Measurements from ENCODE around the gene RBBP9.
A peak's percentile ranks its signal among the peaks of the same experiment; 100 is the strongest.
"Not testable (repeated sequence)": the region's sequence is repeated elsewhere in the genome, so short reads cannot be mapped to it uniquely, and the experiment has no call there.

RBBP9 gene

DNA sequence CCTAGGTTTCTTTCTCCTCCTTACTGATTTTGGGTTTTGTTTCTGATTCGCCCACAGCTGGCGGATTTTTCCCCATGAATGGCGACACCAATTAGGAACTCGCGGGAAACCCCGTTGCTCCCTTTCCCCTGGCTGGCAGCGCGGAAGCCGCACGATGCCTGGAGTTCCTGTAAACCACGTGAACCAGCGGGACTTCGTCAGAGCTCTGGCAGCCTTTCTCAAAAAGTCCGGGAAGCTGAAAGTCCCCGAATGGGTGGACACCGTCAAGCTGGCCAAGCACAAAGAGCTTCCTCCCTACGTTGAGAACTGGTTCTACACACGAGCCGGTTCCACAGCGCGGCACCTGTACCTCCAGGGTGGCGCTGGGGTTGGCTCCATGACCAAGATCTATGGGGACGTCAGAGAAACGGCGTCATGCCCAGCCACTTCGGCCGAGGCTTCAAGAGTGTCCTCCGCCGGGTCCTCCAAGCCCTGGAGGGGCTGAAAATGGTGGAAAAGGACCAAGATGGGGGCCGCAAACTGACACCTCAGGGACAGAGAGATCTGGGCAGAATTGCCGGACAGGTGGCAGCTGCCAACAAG lies 7.5 kb upstream of the RBBP9 start:
- no peak for DNase-seq

DNA sequence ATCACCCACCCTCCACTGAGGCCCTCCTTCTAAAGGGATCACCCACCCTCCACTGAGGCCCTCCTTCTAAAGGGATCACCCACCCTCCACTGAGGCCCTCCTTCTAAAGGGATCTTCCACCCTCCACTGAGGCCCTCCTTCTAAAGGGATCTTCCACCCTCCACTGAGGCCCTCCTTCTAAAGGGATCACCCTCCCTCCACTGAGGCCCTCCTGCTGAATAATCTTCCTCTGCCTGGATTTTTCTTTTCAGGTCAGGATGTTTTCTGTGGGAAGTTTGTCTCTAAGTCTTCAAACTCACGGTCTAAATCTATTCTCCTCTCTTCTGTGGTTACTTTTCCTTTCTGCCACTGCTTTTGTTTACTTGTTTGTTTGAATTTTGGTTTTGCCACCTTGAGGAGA lies 4.6 kb upstream of the RBBP9 start:
- DNase-seq: not testable (repeated sequence)

DNA sequence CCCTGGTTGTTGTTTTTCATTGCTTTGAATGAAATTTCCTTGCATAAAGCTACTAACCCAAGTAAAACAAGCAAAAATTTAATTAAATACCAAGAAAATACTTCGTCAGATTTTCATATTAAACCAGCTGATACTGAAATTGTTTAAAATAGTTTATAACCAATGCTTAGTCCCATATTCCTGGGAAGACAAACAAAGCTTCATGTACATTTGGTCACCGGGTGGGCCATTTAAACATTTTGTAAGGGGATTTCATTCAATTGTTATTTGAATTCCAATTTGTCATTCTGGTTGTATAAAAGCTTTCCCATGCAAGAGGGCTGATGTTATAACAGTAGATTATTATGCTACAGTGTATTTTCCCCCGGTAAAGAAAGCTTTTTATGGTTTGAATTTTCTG lies 578 bp upstream of the RBBP9 start:
- DNase-seq: no peak

DNA sequence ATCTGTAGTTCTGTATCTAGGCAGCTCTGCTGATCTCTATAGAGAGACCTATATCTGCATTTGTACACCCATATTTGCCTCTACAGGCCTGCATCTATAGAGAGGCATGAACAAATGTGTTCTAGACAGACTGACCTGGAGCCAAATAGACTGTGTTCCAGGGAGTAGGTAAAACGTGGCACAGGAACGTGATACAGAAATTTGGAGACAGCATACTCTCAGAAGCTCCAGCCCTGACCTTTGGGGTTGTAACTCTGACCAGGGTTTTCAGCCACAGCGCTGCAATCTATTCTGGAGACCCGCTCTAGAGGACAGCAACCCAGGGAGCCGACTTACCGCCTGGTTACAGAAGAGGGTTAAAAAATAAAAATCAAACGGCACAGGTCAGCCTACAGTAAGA lies 983 bp downstream of the RBBP9 start:
- no peak for DNase-seq

DNA sequence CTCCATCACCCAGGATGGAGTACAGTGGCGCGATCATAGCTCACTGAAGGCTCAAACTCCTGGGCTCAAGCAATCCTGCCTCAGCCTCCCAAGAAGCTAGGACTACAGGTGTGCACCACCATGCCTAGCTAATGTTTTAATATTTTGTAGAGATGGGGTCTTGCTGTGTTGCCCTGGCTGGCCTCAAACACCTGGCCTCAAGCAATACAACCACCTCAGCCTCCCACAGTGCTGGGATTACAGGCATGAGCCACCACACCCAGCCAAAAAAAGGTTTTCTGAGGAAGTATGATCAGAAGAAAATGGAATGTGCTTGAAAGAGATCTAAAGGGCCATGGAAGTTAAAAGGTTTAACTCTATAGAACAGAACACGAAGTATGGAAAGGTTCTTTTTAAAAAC lies 8.7 kb downstream of the RBBP9 start:
- DNase-seq: no peak

DNA sequence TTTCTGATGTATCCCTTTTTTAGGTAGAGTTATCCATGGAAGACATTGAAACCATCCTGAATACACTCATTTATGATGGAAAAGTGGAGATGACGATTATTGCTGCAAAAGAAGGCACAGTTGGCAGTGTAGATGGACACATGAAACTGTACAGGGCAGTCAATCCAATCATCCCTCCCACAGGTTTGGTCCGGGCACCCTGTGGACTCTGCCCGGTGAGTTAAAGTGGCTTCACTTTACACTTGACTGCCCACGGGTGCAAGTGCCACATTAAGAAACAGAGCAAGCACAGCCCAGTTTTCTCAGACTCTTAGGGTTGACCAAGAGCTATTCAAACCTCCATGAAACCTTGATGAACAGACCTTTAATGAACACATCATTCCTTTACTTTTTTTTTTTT lies 15.4 kb downstream of the RBBP9 start:
- DNase-seq: no peak

DNA sequence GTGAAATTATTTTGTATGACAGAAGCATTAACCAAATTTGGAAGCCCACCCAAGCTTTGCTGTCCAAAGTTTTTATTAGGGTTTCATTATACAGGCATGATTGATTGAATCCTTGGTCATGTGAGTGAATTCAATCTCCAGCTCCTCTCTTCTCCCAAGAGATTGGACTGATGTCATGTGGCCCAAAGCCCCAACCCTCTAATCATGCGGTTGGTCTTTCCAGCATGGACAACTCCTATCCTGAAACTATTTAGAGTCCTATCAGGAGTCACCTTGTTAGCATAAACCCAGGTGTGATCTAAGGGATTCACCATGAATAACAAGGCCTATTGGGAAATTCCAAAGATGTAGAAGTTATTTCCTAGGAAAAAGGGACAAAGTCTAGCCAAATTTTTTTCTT lies 19.2 kb downstream of the RBBP9 start:
- no peak for DNase-seq

DNA sequence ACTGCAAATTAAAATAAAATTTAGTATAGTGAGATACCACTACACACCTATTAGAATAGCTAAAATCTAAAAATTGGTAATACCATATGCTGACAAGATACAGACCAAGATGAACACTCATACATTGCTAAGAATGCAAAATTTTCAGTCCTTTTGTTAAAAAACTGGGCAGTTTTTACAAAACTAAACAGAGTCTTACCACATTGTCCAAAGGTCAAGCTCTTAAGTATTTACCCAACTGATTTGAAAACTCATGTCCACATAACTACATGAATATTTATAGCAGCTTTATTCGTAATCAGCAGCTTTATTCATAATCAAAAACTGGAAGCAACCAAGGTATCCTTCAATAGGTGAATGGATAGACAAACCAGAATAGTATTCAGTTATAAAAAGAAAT lies 19.8 kb downstream of the RBBP9 start:
- no peak for DNase-seq

DNA sequence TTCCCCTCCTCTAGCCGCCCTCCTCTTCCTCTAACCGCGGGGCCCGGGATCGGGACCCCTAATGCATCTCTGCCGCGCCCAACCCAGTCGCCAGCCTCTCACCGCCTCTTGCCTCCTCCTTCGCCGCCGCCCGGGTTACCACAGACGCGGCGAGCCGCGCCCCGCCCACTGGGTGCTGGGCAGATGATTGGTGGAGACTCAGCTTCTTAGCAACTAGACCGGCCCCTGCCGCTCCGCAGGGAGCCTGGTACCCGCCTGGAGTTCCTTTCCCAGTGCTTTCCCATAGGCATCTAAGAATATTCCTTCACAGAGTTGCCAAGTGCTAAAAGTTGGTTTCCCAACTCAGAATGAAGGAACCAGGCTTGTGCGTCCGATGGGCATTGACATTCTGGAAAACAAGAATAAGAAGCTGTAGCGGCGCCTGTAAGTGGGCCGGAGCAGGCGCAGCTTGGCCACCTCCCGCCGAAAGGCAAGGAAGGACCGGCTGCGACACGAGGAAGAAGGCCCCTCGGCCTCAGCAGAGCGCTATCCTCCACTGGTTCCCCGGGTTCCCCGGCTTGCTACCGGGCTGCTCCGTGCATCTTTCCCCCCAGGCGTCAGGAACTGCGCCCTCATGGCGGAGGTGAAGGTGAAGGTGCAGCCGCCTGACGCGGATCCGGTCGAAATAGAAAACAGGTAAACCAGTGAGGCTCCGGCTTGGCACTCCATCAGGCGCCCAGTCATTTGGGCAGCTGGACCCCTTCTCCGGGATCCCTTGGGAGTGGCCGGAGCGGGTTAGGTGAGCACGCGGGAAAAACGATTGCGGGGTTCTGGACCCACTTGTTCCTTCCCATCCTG lies 29.9 kb downstream of the RBBP9 start, which contains the start of the genes DZANK1 and POLR3F:
TSS of gene DZANK1 (minus strand) at position 137 of the 837 bp plus-strand sequence. CDS start 1,672 bp downstream, outside the sequence.
TSS of gene POLR3F (plus strand) at position 497 of the 837 bp plus-strand sequence. CDS start at position 614, 117 bp downstream.
- peak; percentile 82 to 98 (median 91) for DNase-seq

DNA sequence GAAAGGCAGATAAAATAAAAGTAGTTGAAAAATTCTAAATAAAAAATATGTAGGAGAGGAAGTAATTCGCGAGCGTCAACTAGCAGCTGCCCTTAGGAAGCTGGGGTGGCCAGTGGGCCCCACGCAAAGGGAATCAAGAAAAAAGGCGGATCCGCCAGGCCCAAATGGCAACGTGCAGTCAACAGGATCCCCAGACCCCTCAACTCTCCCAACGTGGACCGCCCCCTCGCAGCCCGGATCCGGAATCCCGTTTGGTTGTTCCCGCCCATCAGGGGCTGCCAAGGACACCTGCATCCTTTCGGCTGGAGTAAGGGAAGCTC lies 30.5 kb downstream of the RBBP9 start:
- no peak for DNase-seq

DNA sequence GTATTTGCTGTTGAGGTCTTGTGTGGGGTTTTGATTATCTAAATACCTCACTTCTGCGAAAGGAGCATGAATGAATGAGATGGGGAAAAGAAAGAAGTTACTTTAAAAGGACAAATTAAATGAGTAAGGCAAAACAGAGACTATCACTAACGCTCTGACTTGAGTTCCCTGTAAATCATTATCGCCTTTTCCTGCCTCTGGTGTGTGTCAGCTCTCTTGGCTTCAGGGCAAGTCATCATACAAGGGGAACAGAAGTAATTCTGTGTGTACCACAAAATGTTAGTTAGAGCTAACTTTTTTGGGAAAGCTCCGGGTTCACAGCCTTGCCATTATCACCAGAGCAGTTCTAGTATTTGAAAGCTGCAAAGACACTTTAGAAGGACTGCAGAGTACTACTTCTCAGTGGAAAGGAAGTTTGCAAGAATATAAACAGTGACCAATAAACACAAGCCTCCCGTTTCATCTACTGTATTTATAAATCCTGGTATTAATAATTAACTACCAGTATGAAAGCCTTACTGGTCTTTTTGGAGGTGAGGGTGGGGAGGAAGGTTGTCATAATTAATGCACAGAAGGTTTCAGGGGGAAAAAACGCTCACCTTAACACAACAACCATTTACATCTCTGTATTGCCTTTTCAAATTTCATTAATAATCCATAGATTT lies 31.4 kb downstream of the RBBP9 start:
- no peak for DNase-seq

DNA sequence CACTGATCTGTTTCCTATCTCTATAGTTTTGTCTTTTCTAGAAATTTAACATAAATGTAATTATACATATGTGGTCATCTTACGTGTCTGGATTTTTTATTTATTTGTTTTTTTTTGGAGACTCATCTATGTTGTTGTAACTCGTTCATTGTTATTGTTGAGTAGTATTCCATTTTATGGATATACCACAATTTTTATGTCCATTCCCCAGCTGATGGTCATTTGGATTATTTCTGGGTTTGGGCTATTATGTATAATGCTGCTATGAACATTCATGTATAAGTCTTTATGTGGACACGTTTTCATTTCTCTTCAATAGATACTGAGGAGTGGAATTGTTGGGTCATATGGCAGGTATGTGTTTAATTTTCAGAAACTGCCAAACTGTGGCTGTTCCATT lies 40.4 kb downstream of the RBBP9 start:
- DNase-seq: no peak

DNA sequence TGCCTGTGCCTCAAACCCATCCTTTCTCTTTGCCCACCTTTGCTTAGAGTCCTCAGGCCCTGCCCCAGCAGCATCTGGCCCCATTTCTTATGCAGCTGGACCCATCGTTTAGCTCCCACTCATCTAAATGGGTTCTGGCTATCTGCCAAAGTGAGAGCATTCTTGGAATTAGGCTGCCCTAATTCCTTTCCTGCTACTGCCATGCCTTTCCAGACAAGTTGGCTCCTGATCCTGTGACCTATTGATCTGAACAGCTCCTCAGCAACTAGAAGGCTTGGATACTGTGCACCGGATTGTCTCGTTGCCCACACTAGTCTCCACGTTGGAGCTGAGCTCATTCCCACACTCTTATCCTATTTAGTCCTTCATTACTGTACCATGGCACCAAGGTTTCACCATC lies 53.1 kb downstream of the RBBP9 start:
- DNase-seq: no peak

DNA sequence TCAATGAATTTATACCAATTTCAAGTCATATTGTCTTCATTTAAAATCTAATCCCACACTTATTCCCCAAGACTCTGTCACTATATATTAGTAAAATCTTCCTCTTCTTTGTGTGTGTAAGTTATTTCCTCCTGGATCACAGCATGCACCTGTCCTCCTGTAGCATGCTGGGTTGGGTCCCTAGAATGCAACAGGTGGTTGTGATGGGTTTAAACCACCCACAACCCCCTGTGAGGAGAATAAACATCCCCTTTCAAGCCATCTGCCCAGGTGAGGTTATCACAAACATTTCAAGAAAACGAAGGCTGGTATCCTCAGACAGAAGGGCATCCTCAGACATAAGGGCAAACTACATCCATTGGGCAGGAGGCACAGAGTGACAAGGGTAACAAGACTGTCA lies 56.6 kb downstream of the RBBP9 start:
- DNase-seq: no peak

DNA sequence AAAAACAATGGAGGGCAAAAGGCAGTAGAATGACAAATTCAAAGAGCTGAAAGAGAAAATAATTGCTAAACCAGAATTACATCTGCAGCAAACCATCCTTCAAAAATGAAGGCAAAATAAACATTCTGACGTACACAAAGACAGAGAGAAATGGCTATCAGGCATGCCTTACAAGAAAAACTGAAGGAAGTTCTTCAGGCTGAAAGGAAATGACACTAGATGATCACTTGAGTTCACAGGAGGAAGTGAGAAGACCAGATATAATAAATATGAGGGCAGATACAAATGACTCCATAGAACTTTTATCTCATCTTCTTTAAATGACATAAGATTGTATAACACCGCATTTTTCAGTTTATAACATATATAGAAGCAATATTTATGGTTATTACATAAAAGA lies 60.2 kb downstream of the RBBP9 start:
- no peak for DNase-seq
